Choroid plexus epithelial cell (primary cell): ENCODE measurements around the gene SBK3.
"Not testable (repeated sequence)": the region's sequence is repeated elsewhere in the genome, so short reads cannot be mapped to it uniquely, and the experiment has no call there.

Source experiments
- DNase-seq: peaks from one replicate; pipeline ENCODE4 v3.0.0-alpha.2; 2010; ENCODE audit warnings: low read depth
- H3K4me3 ChIP-seq: 2 replicates; pipeline ENCODE4 v1.5.1; 2011; ENCODE audit warnings: low read depth, mild to moderate bottlenecking, control low read depth, low read length, moderate library complexity
- CTCF ChIP-seq: conservative IDR thresholded peaks from 2 replicates; pipeline ENCODE4 v1.5.1; 2011; ENCODE audit warnings: low read depth, mild to moderate bottlenecking, control low read depth, inconsistent platforms, low read length, moderate library complexity

Gene SBK3

GRCh38 chr19:55588738-55589137, 43.4 kb upstream of the SBK3 start:
- no peak for TF ChIP-seq CTCF
- H3K4me3 ChIP-seq: no peak overlapping the region
- DNase-seq: no peak

- peak overlapping the region; percentile 50 for H3K4me3 ChIP-seq
- DNase-seq: peak; percentile 95
- no peak for TF ChIP-seq CTCF
Measured at GRCh38 chr19:55586976-55587668, 41.8 kb upstream of the SBK3 start.

- no peak for TF ChIP-seq CTCF
- peak overlapping the region; percentile 46 for H3K4me3 ChIP-seq
- DNase-seq: peak; percentile 90
Measured at GRCh38 chr19:55585658-55586339, 40.5 kb upstream of the SBK3 start.

GRCh38 chr19:55584871-55585270, 39.5 kb upstream of the SBK3 start:
- DNase-seq: no peak
- no peak overlapping the region for H3K4me3 ChIP-seq
- TF ChIP-seq CTCF: no peak

- H3K4me3 ChIP-seq, DNase-seq: not testable (repeated sequence)
Measured at GRCh38 chr19:55583897-55584296, 38.6 kb upstream of the SBK3 start.

- not testable (repeated sequence) for H3K4me3 ChIP-seq, DNase-seq
Measured at GRCh38 chr19:55582284-55582683, 36.9 kb upstream of the SBK3 start.

DNA sequence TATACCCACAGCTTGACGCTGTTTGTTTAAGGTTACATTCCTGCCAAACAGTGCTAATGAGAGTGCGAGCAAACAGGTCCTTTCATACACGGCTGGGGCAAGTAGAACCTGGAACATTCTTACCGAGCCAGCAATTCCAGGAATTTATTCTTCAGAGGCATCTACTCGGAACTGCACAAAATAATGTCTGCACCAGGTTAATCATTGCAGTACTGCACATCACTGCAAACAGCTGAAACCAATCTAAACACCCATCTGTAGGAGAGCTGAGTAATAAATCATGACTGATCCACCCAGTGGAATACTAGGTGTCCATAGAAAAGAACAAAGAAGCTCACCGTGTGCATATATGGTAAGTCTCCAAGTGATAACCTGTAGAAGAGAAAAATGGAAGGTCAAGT, 36.5 kb upstream of the SBK3 start:
- DNase-seq: no peak
- H3K4me3 ChIP-seq: no peak overlapping the region
- TF ChIP-seq CTCF: no peak

DNA sequence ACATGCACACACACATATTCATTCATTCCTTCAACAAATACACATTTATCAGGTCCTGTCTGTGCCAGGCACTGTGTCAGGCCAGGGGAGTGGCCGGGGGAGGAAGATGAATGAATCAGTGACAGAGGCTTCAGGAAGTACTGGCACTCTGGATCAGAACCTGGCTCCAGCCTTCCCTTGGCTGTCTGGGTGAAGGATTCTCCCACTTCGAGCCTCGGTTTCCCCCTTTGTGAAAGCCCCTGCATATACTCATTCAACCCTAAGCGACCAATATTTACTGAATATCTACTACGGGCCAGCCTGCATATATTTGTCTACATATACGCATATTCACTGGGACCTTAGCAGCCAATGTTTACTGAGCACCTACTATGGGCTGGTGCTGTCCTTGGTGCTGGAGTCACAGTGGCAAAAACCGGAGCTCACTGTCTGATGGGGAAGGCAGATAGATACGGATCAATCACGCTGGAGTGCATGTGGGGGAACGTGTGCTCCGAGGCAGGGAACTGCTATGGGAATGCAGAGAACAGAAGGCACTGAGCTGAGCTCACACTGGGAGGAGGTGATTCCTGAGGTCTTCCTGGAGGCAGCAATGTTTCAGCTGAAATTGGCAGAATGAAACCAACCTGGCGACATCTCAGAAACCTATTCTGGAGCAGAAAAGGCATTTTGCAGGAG, 35.9 kb upstream of the SBK3 start:
- peak; percentile 9 for DNase-seq
- peak overlapping the region; percentile 93 for H3K4me3 ChIP-seq
- TF ChIP-seq CTCF: no peak
